Activated CD4-positive, alpha-beta T cell treated with anti-CD3 and anti-CD28 coated beads, Interleukin-2, Interleukin-6, amounts not matched to agents 100 ng/mL and 50 ng/mL, durations not matched to agents 16 hours and 8 hours (primary cell): ENCODE measurements around the gene FARP2.

ENCODE experiments used
- DNase-seq: peaks from one replicate; pipeline ENCODE4 v3.0.0-alpha.2; 2020

The FARP2 gene

GRCh38 chr2:241461693-241462677 lies 105.9 kb downstream of the FARP2 start:
- no peak for DNase-seq

GRCh38 chr2:241463276-241464135 lies 107.4 kb downstream of the FARP2 start:
- no peak for DNase-seq

DNA sequence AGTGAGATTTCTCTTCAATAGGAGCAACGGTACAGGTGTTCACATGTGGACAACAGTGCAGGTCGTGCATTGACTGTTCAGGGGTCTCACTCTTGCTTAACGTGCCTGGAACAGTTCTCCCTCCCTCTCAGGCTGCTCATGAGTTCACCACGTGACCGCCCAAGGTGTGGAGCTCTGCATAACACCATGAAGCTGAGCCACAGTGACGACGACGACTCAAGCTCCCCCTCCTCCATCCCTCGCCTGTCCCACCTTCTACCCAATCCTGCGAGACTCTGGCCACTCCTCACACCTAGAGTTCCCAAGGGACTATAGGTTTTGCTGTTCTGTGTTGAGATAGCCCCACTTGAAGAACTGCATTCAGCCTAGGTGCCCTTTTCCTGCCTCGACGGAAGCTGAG lies 109.5 kb downstream of the FARP2 start:
- no peak for DNase-seq

DNA sequence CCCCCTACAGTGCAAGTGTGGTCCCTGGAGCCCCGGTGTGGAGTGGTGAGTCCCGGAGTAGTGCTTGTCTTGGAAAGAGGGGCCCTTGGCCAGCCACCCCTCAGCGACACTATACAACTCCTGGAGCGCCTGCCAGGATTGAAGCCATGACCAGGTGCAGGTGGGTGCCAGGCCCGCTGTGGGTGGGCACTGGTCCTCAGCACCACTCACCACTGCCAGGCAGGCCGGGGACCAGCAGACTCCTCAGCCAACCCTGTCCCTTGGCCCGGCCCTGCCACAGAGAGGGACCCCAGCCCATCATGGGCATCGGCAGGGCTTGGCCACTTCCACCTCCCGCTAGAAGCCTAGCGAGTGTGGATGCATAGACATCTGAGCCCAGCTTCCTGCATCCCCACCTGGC lies 110.1 kb downstream of the FARP2 start:
- DNase-seq = no peak

DNA sequence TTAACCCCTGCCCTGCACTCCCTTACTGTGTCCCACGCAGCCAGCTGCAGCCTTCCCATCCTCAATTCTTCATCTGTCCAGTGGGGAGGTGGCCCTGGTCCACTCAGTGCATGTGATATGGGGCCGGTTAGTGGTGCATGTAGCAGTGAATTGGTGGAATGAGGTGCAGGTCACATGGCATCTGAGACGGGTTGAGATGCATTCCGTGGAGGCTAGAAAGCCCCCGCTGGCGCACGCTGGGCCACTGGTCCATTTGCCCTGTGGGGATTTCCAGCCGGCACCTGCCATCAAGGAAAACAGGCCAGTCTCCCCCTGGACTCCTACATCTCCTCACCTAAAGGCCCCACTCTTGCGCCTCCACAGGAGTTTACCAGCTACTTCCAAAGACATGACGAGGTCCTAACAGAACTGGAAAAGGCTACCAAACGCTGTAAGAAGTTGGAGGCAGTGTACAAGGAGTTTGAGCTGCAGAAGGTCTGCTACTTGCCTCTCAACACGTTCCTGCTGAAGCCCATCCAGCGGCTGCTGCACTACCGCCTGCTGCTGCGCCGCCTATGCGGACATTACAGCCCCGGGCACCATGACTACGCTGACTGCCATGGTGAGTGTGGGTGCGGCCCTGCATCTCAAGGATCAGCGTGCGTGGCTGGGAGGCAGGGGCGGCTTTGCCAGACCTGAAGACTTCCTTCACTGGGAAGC lies 111.8 kb downstream of the FARP2 start:
- no peak for DNase-seq

- no peak for DNase-seq
Observed at GRCh38 chr2:241468476-241468781, 112.3 kb downstream of the FARP2 start.

- DNase-seq = no peak
Observed at GRCh38 chr2:241469746-241470145, 113.7 kb downstream of the FARP2 start.

DNA sequence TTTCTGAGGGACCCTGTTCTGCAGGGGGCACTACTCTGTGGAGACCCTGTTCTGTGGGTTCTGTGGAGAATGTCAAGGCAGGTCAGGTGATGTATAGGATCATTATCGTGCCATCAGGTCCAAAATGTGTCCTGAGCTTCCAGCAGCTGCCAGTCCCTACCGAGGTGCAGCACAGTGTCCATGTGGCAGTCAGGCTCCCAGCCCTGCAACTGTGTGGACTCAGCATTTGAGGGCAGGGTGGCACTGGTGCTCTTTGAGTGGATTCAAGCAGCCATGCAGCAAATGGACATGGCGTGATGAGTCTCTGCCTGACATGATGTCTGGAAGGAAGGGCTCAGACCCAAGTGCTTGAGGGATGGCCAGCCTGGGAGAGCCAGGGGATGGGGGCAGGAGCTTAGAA lies 117.3 kb downstream of the FARP2 start:
- DNase-seq = no peak

DNA sequence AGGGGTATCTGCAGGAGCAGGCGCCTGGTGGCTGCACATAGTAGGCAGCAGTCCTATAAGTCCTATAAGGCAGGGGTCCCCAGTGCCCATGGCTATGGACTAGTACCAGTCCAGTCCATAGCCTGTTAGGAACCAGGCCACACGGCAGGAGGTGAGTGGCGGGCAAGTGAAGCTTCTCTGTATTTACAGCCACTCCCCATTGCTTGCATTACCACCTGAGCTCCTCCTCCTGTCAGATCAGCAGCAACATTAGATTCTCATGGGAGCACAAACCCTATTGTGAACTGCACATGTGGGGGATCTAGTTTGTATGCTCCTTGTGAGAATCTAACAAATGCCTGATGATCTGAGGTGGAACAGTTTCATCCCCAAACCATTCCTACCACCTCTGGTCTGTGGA lies 119.2 kb downstream of the FARP2 start:
- DNase-seq = no peak

- no peak for DNase-seq
Observed at GRCh38 chr2:241478166-241478565, 122.1 kb downstream of the FARP2 start.

DNA sequence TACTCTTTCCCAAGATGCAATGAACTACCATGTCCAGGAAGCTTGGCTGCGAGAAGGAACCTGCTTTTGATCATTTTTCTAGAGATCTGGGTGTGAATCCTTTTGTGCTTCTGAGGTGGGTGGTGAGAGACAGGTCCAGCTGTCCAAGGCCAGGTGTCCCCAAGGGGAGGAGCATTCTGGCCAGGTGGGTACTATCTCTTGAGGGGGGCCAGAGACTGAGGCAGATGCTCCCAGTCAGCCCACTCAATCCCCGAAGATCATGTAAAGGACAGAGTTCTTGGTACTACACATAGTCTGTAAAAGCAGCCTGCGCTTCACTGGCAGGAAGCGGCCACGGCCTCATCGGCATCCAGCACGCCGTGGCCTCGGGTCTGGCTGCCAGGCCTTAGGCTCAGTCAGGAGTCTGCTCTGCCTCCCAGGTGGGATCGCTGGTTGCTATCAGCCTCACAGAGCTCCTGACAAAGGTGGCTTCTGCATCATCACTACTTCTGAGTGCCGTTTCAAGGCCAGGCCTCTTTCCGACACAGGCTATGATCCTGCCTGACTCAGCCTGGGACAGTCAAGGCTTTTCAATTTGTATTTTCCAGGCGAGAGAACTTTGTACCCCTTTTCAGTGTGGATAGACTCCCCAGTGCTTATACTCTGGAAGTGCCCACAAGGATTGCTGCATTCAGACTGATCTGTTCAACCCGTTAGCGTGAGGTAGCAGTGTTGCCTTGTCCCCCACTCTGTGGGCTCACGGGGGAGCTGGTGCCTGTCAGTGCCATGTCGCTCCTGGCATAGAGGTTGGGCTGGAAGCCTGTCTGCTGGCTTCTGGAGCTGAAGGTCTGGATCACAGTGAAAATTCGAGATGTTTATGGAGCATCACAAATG lies 123.2 kb downstream of the FARP2 start:
- no peak for DNase-seq

- no peak for DNase-seq
Observed at GRCh38 chr2:241481687-241482086, 125.6 kb downstream of the FARP2 start.

- DNase-seq = no peak
Observed at GRCh38 chr2:241482126-241482955, 126.3 kb downstream of the FARP2 start.

DNA sequence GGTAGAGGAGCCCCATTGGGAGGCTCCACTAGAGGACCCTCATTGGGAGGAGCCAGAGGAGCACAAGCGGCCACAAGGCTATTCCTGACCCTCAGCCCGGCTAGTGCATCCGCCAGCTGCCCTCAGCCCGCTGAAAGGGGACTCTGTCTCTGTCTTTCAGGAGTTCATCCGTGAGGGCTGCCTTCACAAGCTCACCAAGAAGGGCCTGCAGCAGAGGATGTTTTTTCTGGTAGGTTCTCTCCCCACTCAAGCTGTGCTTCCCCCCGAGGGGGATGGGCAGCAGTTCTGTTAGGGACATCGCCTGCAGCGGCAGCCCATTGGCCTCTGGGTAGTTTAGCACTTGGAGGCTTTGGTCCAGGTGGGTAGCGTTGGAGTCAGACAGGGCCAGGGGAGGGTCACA lies 127.2 kb downstream of the FARP2 start:
- DNase-seq = no peak

DNA sequence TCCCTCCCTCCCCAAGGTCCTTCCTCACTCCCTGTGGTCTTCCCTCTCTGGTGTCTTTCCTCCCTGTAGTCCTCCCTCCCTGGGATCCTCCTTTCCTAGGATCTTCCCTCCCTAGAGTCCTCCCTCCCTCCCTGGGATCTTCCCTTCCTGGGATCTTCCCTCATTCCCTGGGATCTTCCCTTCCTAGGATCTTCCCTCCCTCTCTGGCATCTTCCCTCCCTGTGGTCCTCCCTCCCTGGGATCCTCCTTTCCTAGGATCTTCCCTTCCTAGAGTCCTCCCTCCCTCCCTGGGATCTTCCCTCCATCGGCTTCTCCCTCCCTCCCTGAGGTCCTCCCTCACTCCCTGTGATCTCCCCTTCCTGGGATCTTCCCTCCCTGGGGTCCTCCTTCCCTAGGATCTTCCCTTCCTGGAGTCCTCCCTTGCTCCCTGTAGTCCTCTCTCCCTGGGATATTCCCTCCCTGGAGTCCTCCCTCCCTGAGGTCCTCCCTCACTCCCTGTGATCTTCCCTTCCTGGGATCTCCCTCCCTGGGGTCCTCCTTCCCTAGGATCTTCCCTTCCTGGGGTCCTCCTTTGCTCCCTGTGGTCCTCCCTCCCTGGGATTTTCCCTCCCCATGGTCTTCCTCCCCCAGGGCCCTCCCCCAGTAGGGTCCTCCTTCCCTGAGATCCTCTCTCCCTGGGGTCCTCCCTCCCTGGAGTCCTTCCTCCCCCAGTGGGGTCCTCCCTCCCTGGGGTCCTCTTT lies 129.3 kb downstream of the FARP2 start:
- no peak for DNase-seq

- DNase-seq = no peak
Observed at GRCh38 chr2:241489088-241489487, 133.0 kb downstream of the FARP2 start.

GRCh38 chr2:241489733-241490680 lies 133.9 kb downstream of the FARP2 start:
- no peak for DNase-seq

DNA sequence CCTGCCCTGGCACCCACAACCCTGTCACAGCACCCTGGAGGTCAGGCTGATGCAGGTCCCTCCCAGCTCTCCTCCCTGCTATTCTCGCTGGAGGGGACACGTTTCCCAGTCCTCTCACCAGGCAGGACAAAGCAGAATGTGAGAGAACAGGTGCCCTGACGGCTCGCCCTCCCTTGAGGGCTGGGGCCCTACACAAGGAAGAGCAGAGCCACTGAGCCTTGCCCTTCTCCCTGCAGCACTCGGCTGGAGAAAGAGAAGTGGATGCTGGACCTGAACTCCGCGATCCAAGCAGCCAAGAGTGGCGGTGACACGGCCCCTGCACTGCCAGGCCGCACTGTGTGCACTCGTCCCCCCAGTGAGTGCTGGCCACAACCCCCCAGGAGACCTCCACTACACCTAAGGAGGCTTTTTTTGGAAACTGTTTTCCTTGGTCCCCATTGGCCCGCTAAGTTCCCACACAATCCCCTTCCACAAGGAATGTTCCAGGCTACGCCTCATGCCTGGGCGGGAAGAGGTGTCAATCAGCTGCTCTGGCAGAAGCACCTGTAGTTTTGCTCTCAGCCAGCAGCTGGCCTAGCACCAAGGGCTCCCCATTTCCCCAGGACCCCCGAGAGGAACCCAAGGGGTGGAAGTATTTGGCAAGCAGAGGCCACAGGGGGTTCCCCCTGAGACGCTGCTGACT lies 134.9 kb downstream of the FARP2 start:
- no peak for DNase-seq
